ENCODE measurements around the gene SOCS1. TPM values are rescaled to one million over a fixed set of nuclear protein-coding genes. Genes with fewer than 3 reads are reported as not detected.
"Not testable (repeated sequence)": the region's sequence is repeated elsewhere in the genome, so short reads cannot be mapped to it uniquely, and the experiment has no call there.

Gene SOCS1
- total RNA-seq, 2 experiments from 2014 or later = 127 to 133 TPM

DNA sequence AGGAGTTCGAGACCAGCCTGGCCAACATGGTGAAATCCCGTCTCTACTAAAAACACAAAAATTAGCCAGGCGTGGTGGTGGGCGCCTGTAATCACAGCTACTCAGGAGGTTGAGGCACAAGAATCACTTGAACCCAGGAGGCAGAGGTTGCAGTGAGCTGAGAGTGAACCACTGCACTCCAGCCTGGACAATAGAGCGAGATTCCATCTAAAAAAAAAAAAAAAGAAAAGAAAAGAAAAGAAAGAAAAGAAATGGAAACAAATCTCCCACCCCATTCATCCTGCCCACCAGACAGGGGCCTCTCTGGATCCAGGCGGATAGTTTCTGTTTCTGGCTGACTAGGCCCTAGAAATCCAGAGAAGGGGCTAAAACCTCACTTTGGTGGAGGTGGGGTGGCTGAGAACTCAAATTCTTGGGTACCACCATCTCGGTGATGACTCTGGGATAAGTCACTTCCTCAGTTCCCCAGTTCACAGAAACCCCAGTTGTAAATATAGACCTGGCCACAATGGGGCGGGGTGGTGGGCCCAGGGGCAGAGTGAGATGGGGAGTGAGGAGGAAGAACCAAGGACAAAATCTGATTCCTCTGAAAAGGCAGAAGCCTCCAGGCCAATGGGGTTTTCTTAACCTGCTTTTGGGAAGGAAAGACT, 22.2 kb downstream of the SOCS1 start:
- ChIA-PET POLR2A (interaction anchor here (0.6 to 1.7 kb wide), 4 partner anchors 9 to 209 kb away, joined by 3 read pairs; no protein-coding TSS in a partner anchor), CTCF (interaction anchor here (0.6 to 3.3 kb wide), 8 partner anchors 9 to 114 kb away, joined by 3 to 16 read pairs (median 4); partner anchors contain the start of gene SOCS1)
- H3K9me3 Mint-ChIP-seq = peaks cover 3% of the 10 kb centered on the region
- peaks cover 1% of the 10 kb centered on the region for H3K36me3 Mint-ChIP-seq (ENCODE audit: low read depth)
- peaks cover 77% of the 10 kb centered on the region for H3K4me1 Mint-ChIP-seq
- H3K27ac Mint-ChIP-seq = peak overlapping the region; percentile 98
- peak overlapping the region; percentile 70 for H3K4me3 Mint-ChIP-seq
- peak; percentile 66 for DNase-seq
- no peaks in the 10 kb centered on the region for H3K27me3 Mint-ChIP-seq

DNA sequence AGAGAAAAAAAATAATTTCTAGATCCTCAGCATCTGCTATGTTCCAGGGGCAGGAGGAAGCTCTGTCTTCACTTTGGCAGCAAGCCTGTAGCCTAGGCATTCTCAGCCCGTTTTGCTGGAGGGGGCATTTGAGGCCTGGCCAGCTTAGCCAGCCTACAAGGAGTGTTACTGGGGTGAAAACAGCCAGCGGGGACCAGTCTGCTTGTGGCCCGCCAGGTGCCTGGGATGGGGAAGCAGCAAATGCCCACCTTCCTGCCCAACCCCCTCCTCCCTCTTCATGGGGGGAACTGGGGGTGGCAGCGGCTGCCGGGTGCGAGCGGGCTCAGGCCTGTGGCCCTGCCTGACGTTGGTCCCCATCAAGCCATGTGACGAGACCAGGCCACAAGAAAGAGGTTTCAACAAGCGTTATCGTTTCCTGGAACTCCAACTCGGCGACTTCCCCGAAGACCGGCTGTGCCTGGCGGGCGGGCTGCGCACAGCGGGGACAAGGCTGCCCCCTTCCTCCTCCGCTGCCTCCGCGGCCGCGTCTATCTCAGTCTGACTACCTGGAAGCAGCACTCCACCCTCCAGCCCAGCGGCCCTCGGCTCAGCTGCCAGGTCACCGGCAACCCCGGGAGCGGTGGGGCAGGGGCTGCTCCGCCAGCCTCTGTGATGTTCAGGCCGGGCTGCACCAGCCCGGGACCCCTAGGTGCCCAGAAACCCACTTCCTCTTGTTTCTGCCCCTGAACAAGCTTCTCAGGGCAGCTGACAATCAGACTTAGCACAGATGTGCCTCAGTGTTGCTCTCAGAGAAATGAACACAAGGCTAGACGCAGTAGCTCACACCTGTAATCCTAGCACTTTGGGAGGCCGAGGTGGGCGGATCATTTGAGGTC, 22.9 kb downstream of the SOCS1 start:
- CTCF ChIA-PET = interaction anchor here (0.5 to 3.3 kb wide), 9 partner anchors 8 to 965 kb away, joined by 3 to 16 read pairs (median 3); partner anchors contain the start of gene SOCS1
- peak overlapping the region; percentile 70 for H3K4me3 Mint-ChIP-seq
- H3K9me3 Mint-ChIP-seq = no peaks in the 10 kb centered on the region
- DNase-seq = peak; percentile 94
- peak overlapping the region; percentile 98 for H3K27ac Mint-ChIP-seq
- POLR2A ChIA-PET = interaction anchor here (0.6 to 1.7 kb wide), 5 partner anchors 8 to 208 kb away, joined by 3 read pairs; no protein-coding TSS in a partner anchor
- peaks cover 85% of the 10 kb centered on the region for H3K4me1 Mint-ChIP-seq
- no peaks in the 10 kb centered on the region for H3K27me3 Mint-ChIP-seq
- peaks cover 1% of the 10 kb centered on the region for H3K36me3 Mint-ChIP-seq (ENCODE audit: low read depth)

DNA sequence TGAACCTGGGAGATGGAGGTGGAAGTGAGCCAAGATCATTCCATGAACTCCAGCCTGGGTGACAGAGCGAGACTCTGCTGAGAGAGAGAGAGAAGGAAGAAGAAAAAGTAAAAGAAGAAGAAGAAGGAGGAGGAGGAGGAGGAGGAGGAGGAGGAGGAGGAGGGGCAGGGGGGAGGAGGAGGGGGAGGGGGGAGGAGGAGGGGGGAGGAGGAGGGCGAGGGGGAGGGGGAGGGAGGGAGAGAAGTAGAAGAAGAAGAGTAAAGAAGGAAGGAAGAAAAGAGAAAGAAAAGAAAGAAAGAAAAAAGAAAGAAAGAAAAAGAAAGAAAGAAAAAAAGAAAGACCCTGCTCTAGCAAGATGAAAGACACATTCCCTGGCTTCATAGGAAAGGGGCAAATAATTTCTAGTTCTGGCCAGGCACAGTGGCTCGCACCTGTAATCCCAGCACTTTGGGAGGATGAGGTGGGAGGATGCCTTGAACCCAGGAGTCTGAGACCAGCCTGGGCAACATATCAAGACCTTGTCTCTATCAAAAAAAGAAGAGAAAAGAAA, 23.6 kb downstream of the SOCS1 start:
- ChIA-PET POLR2A (interaction anchor here (0.8 to 1.7 kb wide), 2 partner anchors 7 to 16 kb away, joined by 3 read pairs; no protein-coding TSS in a partner anchor), CTCF (interaction anchor here (0.5 to 3.3 kb wide), 4 partner anchors 10 to 964 kb away, joined by 3 to 16 read pairs (median 6); partner anchors contain the start of gene SOCS1)
- no peak for DNase-seq
- no peaks in the 10 kb centered on the region for H3K9me3 Mint-ChIP-seq
- peaks cover 90% of the 10 kb centered on the region for H3K4me1 Mint-ChIP-seq
- peak overlapping the region; percentile 98 for H3K27ac Mint-ChIP-seq
- no peaks in the 10 kb centered on the region for H3K27me3 Mint-ChIP-seq
- H3K4me3 Mint-ChIP-seq = peak overlapping the region; percentile 70
- peaks cover 1% of the 10 kb centered on the region for H3K36me3 Mint-ChIP-seq (ENCODE audit: low read depth)

DNA sequence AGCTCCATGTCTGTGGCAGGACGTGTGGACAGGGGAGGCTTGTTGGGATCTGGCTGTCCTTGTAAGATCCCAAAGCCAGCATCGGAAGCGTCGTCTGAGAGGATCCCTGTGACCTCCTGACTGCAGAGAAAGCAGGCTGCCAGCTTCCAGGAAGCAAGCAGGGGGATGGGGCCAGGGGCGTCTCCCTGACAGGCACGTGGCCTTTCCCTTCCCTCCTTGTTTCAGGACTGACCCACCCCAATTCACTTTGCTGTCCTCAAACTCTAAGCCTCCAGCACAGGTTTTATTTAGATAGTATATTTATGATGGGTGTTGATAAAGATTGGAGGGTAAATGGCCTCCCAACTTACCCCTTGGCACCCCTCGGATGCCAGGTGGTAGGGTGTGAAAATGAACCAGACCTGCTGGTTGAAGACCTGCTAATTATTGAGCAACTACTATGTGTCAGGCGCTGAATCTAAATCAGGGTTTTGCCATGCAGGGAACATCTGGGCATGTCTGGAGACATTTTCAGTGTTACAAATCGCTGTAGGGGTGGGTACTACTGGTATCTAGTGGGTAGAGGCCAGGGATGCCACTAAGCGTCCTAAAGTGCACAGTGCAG, 24.5 kb downstream of the SOCS1 start:
- Mint-ChIP-seq H3K36me3 (ENCODE audit: low read depth) (peaks cover 1% of the 10 kb centered on the region), H3K9me3 (no peaks in the 10 kb centered on the region), H3K4me1 (peaks cover 88% of the 10 kb centered on the region), H3K4me3 (peak overlapping the region; percentile 19), H3K27me3 (no peaks in the 10 kb centered on the region), H3K27ac (peak overlapping the region; percentile 98)
- POLR2A ChIA-PET = no interaction called here
- DNase-seq = no peak
- CTCF ChIA-PET = interaction anchor here (0.9 to 1.0 kb wide), 3 partner anchors 10 to 260 kb away, joined by 3 to 4 read pairs (median 4); partner anchors contain the start of gene SOCS1

DNA sequence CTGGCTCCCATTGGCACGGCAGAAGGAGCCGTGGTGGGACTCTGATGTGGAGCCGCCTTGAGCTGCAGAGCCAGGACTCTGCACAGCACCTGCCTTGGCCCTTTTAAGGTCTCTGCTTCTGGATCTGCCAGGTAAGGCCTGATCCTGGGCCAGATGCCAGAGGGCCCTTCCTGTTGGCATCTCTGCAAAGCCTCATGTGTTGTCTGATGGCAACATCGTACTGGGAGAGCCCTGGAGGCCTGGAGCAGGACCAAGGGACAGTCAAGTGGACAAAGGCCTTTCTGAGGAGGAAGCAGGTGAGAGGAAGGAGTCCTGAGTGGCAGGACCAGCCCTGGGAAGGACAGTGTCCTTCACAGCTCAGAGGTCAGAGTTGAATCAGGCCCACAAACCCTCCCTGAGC, 26.1 kb downstream of the SOCS1 start:
- Mint-ChIP-seq H3K4me1 (peaks cover 92% of the 10 kb centered on the region), H3K27ac (peak overlapping the region; percentile 59), H3K9me3 (no peaks in the 10 kb centered on the region), H3K27me3 (no peaks in the 10 kb centered on the region), H3K36me3 (ENCODE audit: low read depth) (peaks cover 1% of the 10 kb centered on the region), H3K4me3 (no peak overlapping the region)
- CTCF ChIA-PET = interaction anchor here (1.2 to 1.9 kb wide), 3 partner anchors 11 to 26 kb away, joined by 5 to 8 read pairs (median 6); partner anchors contain the start of gene SOCS1
- no peak for DNase-seq
- POLR2A ChIA-PET = interaction anchor here (1.2 kb wide), 1 partner anchor 22 kb away, joined by 4 read pairs; no protein-coding TSS in a partner anchor

DNA sequence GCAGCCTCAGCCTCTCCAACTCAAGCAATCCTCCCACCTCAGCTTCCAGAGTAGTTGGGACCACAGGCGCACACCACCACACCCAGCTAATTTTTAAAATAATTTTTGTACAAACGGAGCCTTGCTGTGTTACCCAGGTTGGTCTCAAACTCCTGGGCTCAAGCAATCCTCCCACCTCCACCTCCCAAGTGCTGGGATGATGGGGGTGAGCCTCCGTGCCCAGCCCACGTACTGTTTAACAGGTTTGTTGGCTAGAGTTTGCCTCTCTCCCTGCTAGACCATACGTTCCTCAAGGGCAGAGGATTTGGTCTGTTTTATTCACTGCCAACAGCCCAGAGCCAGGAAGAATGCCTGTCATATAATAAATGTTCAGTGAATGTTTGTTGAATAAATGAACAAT, 26.6 kb downstream of the SOCS1 start:
- no peaks in the 10 kb centered on the region for H3K9me3 Mint-ChIP-seq
- no peak overlapping the region for H3K4me3 Mint-ChIP-seq
- peaks cover 1% of the 10 kb centered on the region for H3K36me3 Mint-ChIP-seq (ENCODE audit: low read depth)
- no peaks in the 10 kb centered on the region for H3K27me3 Mint-ChIP-seq
- peak overlapping the region; percentile 59 for H3K27ac Mint-ChIP-seq
- ChIA-PET POLR2A (no interaction called here), CTCF (interaction anchor here (1.8 to 1.9 kb wide), 2 partner anchors 15 to 26 kb away, joined by 6 to 8 read pairs; partner anchors contain the start of gene SOCS1)
- peaks cover 94% of the 10 kb centered on the region for H3K4me1 Mint-ChIP-seq
- DNase-seq = no peak

DNA sequence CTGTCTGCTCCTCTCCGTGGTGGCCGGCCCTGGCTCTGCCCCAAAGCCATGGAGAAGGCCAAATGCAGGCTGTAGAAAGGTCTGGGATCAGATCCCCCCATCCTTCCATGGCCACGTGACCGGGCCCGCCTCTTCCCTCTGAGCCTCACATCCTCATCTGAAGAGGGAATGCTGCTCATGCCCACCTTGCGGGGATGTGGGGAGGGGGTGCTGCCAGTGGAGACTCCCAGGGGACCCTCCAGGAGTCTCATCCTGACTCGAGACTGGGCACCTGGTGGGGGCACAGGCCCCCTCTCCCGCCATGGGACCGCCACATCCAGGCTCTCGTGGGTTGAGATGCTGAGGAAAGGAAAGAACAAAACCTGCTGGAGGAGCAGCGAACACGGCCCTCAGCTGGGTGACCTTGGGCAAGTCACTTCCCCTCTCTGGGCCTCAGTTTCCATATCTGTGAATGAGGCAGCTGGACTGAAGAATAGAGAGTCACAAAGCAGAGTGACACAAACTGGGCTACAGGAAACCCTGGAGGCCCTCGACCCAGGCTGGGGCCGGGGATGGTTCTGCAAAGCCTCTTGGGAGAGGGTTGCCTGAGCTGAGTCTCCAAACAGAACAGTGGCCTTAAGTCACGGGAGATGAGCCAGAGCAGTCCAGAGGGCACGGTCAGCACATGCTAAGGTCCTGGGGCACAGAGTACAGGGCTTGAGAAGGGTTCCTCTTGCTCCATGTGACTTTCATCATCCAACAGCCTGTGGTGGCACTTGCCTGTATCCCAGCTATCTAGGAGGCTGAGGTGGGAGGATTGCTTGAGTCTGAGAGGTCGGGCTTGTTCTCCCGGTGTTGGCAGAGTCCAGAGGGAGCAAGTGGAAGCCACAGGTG, 30.1 kb downstream of the SOCS1 start:
- peaks cover 84% of the 10 kb centered on the region for H3K4me1 Mint-ChIP-seq
- CTCF ChIA-PET = interaction anchor here (0.6 to 3.1 kb wide), 11 partner anchors 7 to 263 kb away, joined by 3 to 16 read pairs (median 4); partner anchors contain the start of gene SOCS1
- H3K9me3 Mint-ChIP-seq = no peaks in the 10 kb centered on the region

DNA sequence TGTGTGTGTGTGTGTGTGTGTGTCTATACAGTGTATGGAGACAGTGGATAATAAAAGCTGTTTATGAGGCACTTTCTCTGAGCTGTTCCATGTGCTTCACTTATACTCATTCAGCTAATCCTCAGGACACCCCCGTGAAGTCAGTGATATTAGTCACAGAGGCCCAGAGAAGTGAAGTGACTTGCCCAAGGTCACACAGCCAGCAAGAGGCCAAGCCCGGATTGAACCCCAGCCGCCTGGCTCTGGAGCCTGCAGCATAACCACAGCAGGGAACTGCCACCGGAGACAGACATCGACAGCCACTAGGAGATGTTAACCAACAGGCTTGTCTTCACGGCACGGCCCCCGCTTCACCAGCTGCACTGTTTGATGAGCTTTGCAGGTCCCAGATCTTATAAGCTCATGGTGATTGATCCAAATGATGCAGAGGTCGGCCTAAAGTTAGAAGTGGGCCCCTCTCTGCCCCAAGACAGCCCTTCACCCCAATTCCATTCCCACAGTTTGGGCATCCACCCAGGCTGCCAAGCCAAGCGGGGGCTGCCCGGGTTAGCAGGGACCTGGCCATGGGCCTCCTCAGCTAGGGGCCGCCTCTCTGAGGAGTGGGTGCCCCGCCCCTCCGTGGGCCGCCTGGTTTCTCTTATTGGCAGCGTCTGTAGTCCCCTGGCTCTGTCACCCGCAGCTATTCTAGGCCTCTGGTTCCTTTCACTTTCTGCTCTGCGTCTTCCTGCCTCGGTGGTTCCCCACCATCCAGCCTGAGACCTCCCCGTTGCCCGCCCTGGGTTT, 30.9 kb downstream of the SOCS1 start:
- H3K4me3 Mint-ChIP-seq = peak overlapping the region; percentile 68
- peak overlapping the region; percentile 100 for H3K27ac Mint-ChIP-seq

More for the DNA sequence above, 30.1 kb downstream of the SOCS1 start:
- peak overlapping the region; percentile 68 for H3K4me3 Mint-ChIP-seq
- POLR2A ChIA-PET = interaction anchor here (0.6 to 2.2 kb wide), 5 partner anchors 7 to 258 kb away, joined by 3 to 13 read pairs (median 3); partner anchors contain the start of gene SOCS1
- peaks cover 2% of the 10 kb centered on the region for H3K36me3 Mint-ChIP-seq (ENCODE audit: low read depth)
- no peak for DNase-seq
- H3K27ac Mint-ChIP-seq = peak overlapping the region; percentile 100
- H3K27me3 Mint-ChIP-seq = no peaks in the 10 kb centered on the region

DNA sequence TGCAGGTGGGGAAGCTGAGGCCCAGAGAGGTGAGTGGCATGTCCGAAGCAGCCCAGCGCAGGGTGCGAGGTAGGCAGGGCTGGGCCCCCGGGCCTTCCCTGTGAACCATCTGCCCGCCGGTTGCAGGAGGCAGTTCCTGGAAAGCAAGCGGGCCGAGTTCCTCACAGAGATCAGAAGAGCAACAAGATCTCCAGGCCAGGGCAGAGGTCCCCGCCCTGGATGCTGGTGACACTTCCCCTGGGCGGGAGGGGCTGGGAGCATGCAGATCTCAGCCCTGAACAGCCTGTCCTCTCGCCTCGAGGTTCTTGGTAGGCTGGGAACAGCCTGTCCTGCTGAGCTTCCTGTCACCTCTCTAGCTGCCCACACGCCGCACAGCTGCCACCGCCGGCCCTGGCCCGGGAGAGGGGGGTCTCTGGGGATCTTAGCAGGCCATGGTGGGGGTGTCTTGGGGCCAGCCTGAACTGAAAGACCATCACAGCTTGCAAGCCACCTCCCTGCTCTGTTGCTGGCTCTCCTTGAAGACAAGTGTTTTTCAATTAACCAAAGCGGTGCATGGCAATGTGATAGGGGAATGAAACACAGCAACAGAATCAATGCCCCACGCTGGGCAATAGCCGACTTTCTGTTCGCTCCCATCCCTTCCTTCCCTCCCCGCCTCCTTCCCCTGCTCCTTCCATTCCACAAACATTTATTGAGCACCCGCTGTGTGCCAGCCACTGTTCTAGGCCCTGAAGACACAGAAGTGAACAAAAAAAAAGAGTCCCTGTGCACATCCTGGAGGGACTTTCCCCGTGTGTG, 31.7 kb downstream of the SOCS1 start:
- DNase-seq = peak; percentile 81
- peak overlapping the region; percentile 68 for H3K4me3 Mint-ChIP-seq
- H3K36me3 Mint-ChIP-seq (ENCODE audit: low read depth) = peaks cover 5% of the 10 kb centered on the region
- no peaks in the 10 kb centered on the region for H3K27me3 Mint-ChIP-seq
- peak overlapping the region; percentile 100 for H3K27ac Mint-ChIP-seq
- ChIA-PET CTCF (interaction anchor here (0.9 to 3.1 kb wide), 13 partner anchors 8 to 261 kb away, joined by 3 to 16 read pairs (median 4); partner anchors contain the start of genes SOCS1 and TNP2), POLR2A (interaction anchor here (0.6 to 2.2 kb wide), 7 partner anchors 18 to 43 kb away, joined by 4 to 13 read pairs (median 6); partner anchors contain the start of gene SOCS1)
- peaks cover under 1% of the 10 kb centered on the region for H3K9me3 Mint-ChIP-seq
- H3K4me1 Mint-ChIP-seq = peaks cover 82% of the 10 kb centered on the region

More for the DNA sequence above, 30.9 kb downstream of the SOCS1 start:
- Mint-ChIP-seq H3K36me3 (ENCODE audit: low read depth) (peaks cover 3% of the 10 kb centered on the region), H3K4me1 (peaks cover 84% of the 10 kb centered on the region), H3K9me3 (no peaks in the 10 kb centered on the region), H3K27me3 (no peaks in the 10 kb centered on the region)
- ChIA-PET CTCF (interaction anchor here (0.6 to 3.1 kb wide), 17 partner anchors 8 to 262 kb away, joined by 3 to 16 read pairs (median 4); partner anchors contain the start of genes SOCS1 and TNP2), POLR2A (interaction anchor here (0.6 to 2.2 kb wide), 8 partner anchors 8 to 257 kb away, joined by 3 to 13 read pairs (median 5); partner anchors contain the start of gene SOCS1)
- DNase-seq = peak; percentile 94

DNA sequence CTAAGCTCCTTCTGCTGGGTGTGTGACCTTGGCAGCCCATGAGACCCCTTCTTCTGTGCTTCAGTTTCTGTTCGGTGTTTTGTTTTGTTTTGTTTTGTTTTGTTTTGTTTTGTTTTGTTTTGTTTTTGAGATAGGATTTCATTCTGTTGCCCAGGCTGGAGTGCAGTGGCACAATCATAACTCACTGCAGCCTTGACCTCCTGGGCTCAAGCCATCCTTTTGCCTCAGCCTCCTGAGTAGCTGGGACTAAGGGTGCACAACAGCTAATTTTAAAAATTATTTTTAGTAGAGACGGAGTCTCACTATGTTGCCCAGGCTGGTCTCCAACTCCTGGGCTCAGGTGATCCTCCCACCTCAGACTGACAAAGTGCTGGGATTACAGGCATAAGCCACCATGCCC, 35.5 kb downstream of the SOCS1 start:
- not testable (repeated sequence) for H3K27me3 Mint-ChIP-seq, H3K4me3 Mint-ChIP-seq, DNase-seq
- CTCF ChIA-PET = interaction anchor here (3.6 kb wide), 1 partner anchor 15 kb away, joined by 14 read pairs; no protein-coding TSS in a partner anchor
- POLR2A ChIA-PET = interaction anchor here (0.6 kb wide), 1 partner anchor 169 kb away, joined by 3 read pairs; no protein-coding TSS in a partner anchor
- Mint-ChIP-seq H3K4me1 (peaks cover 59% of the 10 kb centered on the region), H3K36me3 (ENCODE audit: low read depth) (peaks cover 25% of the 10 kb centered on the region), H3K9me3 (peaks cover 27% of the 10 kb centered on the region), H3K27ac (peak overlapping the region; percentile 11)

All from activated CD4-positive, alpha-beta T cell treated with anti-CD3 and anti-CD28 coated beads, Interleukin-2, amount 10 ng/mL, durations not matched to agents 7 days and 5 days (primary cell).